A172 (cell line): ENCODE data around the gene VPS51. TPM values are rescaled to one million over a fixed set of nuclear protein-coding genes. Genes with fewer than 3 reads are reported as not detected.
"Not testable (repeated sequence)": the region's sequence is repeated elsewhere in the genome, so short reads cannot be mapped to it uniquely, and the experiment has no call there.

Source experiments
- DNase-seq: peaks from one replicate; pipeline ENCODE4 v3.0.0-alpha.2; 2015; ENCODE audit warnings: low spot score
- total RNA-seq: library from RNA; depleted of rRNA; stranded (reverse); fragments of >200 nt; shearing (Covaris generic); gene quantifications from 2 replicates; pipeline ENCODE4 v1.2.3, GENCODE V29; 2014

The VPS51 gene
- total RNA-seq, 1 experiment from 2014 or later = 51.1 TPM

DNA sequence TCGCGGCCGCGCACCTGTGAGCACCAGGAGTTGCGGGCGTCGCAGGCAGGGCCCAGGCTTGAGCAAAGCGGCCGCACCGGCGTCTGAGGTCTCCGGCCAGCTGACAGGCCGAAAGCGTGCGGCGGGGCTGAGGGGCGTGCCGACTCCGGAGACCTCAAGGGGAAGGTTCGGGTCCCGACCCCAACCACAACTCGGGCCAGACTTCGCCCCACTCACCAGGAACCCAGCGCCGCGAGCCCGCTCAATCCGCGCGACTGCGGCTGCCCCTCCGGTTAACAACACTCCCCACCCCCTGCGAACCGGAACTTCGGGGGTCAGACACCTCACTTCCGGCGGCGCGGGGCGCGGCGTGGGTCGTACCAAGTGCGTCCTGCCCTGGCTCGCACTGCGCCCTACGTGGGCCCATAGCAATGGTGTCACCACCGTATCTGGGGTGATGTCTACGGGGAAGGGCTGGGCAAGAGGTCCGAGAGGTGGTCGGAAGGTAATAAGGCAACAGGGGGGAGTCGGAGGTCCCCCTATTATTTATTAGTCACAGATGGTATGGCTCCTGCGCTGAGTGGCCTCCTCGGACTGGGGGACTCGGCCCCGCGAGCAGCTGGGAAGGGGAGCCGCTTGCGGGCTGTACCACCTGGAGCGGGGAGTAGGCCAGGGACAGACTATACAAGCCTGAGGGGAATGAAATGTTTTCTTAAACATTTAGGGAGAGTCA lies 38.4 kb downstream of the VPS51 start, which contains the start of gene SYVN1:
Gene SYVN1, minus strand, starts transcription at position 280 of the 712 bp plus-strand sequence. CDS start 918 bp downstream, outside the sequence.
- peak; percentile 74 for DNase-seq

DNA sequence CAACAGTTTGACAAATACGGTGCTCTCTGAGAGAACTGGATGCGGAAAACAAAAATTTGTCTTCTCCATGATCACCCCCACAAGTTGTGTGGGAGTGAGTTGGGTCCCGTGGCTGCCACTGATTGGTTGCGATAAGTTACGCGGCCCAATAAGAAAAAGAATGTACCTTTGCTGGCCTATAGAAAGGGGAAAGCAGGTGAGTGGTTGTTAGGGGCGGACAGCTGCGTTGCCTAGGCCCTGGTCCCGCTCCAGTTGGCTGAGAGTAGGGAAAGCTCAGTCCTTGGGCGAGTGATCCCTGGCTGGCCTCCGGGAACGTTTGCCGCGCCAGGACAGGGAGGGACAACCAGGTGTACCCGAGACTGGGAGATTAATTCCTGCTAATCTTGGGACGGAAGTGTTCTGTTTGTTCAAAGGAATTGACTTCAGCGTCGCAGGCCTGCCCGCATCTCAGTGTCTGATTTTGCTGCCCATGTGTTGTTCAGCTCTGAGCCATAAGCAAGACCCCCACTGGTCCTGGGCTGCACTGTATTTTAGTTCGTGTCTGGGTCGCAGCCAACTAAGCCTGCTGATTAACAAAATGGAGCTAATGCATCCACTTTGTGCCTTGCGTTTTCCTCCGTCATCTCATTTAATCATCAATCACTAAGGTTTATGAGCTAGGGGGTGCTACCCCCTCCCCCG lies 39.1 kb downstream of the VPS51 start:
- DNase-seq = peak; percentile 97

DNA sequence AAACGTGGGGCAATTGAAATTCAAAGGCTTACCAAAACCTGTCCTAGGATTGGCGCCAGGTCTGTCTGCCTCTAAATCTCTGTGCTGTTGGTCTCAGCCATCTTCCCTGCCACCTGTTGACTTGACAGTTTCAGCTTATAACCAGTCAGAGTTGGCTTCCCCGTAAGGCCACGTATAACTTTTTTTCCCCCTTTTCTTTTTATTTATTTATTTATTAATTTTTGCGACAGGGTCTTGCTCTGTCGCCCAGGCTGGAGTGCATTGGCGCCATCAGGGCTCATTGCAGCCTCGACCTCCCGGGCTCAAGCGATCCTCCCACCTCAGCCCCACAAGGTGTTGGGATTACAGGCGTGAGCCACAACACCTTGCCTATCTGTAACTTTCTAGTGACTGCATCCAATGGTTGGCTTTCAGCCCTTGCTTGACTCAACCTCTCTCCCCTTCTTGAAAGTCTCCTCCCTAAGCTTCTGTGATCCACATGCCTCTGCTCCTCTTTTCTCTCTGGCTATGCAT lies 39.7 kb downstream of the VPS51 start:
- no peak for DNase-seq

GRCh38 chr11:65136515-65137096 lies 40.6 kb downstream of the VPS51 start:
- no peak for DNase-seq

DNA sequence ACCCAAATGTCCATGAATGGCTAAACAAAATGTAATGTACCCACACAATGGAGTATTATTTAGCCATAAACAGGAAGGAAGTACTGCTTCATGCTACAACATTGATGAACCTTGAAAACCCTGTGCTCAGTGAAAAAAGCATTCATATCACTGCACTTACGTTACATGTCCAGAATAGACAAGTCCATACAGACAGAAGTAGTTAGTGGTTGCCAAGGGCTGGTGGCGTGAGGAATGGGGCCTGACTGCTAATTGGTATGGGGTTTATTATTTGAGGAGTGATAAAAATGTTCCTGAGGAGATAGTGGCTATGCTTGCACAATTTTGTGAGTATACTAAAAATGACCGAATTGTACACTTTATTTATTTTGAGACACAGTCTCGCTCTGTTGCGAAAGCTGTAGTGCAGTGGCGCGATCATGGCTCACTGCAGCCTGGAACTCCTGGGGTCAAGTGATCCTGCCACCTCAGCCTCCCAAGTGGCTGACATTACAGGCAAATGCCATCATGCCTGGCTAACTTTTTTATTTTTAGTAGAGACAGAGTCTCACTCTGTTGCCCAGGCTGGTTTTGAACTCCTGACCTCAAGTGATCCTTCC lies 46.0 kb downstream of the VPS51 start:
- DNase-seq = no peak

DNA sequence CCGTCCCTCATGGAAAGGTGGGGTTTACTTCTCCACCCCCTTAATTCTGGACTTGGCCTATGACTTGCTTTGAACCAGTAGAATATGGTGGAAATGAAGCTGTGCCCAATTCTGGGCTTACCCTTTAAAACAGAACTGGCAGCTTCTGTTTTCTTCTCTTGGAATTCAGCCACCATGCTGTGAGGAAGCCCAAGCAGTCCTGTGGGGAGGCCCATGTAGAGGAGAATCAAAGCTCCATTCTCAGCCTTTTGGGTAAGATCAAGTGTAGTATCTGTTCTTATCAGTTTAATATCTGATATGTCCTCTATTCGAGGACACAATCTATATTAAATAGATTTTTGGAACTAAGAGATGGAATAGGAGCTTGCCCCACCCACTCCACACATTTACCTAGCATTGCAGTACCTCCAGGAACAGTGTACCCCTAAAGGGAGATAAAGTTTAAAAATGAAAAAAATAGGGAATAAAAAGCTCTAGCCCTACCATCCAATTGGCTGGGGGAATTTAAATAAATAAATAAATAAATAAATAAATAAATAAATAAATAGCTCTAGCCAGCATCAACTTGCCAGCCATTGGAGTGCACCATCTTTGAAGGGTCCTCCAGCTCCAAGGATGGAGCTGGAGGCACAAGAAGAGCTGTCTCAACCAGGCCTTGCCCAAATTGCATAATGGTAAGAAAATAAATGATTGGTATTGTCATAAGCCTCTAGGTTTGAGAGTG lies 51.5 kb downstream of the VPS51 start:
- no peak for DNase-seq

DNA sequence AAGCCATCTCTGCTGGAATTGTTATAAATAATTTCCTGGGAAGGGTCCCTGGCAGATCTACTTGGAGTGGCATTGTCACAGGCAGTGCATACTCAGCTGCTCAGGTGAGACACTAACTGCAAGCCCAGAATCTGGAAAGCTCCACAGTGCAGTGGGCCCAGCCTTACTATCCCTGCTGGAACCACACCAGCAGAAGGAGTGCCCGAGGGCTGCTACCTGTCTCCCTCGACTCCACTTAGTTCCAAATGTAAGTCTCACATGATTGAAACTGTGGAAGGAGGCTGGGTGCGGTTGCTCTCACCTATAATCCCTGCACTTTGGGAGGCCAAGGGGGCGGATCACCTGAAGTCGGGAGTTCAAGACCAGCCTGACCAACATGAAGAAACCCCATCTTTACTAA lies 52.6 kb downstream of the VPS51 start:
- DNase-seq = no peak

DNA sequence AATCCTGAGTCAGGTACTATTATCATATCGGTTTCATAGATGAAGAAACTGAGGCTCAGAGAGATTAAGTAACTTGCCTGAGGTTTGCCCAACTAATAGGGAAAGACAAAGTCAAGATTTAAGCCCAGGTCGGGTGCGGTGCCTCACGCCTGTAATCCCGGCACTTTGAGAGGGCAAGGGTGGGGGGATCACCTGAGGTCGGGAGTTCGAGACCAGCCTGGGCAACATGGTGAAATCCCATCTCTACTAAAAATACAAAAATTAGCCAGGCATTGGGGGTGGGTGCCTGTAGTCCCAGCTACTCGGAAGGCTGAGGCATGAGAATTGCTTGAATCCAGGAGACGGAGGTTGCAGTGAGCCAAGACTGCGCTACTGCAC lies 54.1 kb downstream of the VPS51 start:
- not testable (repeated sequence) for DNase-seq

GRCh38 chr11:65150509-65151299 lies 54.7 kb downstream of the VPS51 start:
- peak; percentile 94 for DNase-seq

DNA sequence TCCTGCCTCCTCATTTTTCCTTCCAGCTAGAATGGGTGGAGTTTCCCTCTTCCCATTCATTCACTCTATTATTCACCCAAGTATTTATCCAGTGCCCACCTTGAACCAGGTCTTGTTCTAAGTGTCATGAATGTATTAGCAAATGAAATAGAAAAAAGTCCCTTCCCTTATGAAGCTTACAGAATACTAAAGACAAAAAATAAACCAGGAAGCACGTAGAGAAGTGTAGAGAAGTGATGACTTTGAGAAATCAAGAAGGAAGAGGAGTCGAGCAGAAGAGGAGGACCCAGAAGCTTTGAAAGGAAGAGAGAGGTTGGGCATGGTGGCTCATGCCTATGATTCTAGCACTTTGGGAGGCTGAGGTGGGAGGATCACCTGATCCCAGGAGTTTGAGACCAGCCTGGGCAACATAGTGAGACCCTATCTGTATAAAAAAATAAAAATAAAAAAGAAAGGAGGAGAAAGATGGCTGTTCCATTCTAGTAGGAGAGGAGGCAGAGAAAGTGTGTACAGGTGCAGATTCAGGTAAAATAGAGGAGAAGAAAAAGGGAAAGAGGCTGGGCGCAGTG lies 55.4 kb downstream of the VPS51 start:
- no peak for DNase-seq

DNA sequence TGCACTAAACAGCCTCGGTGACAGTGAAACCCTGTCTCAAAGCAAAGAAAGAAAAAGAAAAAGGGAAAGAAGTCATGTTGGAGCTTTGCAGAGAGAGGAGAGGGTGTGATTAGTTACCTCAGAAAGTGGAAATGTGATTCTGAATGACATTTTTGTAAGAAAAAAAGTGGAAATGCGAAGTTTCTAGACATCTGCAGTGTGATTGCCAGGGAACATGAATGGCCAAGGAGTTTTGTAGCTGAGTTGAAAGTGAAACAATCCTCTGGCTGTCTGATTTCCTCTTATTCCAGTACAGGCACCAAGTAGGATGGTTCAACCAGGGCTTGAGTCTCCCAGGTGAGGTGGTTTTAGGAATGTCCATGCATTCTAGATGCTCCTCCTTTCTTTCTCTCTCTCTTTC lies 56.1 kb downstream of the VPS51 start:
- no peak for DNase-seq

- no peak for DNase-seq
These were observed 60.2 kb downstream of the VPS51 start for GRCh38 chr11:65156256-65156655.

DNA sequence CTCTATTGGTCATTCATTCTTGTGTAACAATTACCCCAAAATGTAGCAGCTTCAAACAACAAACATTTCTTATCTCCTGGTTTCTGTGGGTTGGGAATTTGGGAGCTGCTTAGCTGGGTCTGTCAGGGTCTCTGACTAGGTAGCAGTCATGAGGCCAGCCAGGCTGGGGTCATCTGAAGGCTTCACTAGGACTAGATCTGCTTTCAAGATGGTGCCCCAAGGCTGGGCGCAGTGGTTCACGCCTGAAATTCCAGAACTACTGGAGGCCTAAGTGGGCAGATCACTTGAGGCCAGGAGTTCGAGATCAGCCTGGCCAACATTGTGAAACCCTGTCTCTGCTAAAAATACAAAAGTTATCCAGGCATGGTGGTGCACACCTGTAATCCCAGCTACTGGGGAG lies 60.9 kb downstream of the VPS51 start:
- no peak for DNase-seq

- no peak for DNase-seq
These were observed 61.3 kb downstream of the VPS51 start for GRCh38 chr11:65157336-65157735.

DNA sequence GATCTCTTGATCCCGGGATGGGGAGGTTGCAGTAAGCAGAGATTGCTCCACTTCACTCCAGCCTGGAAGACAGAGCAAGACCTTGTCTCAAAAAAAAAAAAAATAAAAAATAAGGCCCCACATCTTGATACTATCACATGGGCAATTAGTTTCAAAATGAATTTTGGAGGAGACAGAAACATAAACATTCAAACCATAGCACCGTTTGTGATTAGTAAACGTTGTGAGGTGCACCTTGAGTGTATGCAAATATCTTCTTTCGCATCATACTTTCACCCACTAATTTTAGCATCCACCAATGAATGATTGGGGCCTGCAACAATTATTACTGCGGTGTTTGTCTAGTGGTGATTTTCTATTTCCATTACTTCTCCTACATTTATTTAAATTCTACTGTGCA lies 63.0 kb downstream of the VPS51 start:
- DNase-seq = no peak

GRCh38 chr11:65160643-65161042 lies 64.6 kb downstream of the VPS51 start:
- no peak for DNase-seq
